ENCODE measurements around the gene SNX8.

SNX8 gene

DNA sequence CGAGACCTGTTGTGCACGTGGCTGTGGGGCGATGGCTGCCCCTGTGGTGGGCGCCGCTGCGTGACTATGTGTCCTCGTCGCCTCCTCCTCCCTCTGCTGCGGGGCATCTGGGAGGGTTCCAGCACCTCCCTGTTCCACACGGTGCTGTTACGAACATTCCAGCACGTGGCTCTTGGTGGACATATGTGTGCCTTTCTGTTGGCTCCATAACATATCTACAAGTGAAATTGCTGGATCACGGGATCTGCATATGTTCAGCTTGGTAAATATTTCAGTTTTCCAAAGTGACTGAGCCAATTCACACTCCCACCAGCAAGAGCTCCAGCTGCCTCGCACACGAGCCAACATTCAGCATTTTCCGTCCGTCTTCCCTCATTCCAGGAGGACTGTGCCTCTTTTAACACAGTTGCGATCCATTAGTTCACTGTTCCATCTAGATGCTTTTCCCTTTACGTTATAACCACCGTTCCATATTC lies 25.1 kb downstream of the SNX8 start:
- TF ChIP-seq, protein P1, sequence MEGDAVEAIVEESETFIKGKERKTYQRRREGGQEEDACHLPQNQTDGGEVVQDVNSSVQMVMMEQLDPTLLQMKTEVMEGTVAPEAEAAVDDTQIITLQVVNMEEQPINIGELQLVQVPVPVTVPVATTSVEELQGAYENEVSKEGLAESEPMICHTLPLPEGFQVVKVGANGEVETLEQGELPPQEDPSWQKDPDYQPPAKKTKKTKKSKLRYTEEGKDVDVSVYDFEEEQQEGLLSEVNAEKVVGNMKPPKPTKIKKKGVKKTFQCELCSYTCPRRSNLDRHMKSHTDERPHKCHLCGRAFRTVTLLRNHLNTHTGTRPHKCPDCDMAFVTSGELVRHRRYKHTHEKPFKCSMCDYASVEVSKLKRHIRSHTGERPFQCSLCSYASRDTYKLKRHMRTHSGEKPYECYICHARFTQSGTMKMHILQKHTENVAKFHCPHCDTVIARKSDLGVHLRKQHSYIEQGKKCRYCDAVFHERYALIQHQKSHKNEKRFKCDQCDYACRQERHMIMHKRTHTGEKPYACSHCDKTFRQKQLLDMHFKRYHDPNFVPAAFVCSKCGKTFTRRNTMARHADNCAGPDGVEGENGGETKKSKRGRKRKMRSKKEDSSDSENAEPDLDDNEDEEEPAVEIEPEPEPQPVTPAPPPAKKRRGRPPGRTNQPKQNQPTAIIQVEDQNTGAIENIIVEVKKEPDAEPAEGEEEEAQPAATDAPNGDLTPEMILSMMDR (conservative IDR thresholded peaks at IDR 0.05; ENCODE audit: low read length): no peak
- peak overlapping the region; percentile 31 for H3K4me3 ChIP-seq (ENCODE audit: low read length)
- DNase-seq (ENCODE audit: low read depth): peak; percentile 46

DNA sequence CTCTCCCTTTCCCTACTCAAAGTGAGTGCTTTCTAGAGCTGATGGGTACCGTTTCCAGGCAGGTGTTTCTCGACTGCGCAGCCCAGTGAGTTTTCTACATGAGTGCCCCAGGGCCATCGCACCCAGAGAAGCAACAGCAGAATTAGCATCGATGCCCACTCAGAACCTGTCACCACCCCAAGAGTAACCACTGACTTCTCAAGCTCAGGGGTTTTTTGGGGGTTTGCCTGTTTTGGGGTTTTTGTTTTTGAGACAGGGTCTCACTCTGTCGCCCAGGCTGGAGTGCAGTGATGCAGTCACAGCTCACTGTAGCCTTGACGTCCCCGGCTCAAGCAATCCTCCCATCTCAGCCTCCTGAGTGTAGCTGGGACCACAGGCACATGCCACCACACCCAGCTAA lies 25.7 kb downstream of the SNX8 start:
- TF ChIP-seq, protein P1 (conservative IDR thresholded peaks at IDR 0.05; ENCODE audit: low read length): no peak
- H3K4me3 ChIP-seq (ENCODE audit: low read length): no peak overlapping the region

DNA sequence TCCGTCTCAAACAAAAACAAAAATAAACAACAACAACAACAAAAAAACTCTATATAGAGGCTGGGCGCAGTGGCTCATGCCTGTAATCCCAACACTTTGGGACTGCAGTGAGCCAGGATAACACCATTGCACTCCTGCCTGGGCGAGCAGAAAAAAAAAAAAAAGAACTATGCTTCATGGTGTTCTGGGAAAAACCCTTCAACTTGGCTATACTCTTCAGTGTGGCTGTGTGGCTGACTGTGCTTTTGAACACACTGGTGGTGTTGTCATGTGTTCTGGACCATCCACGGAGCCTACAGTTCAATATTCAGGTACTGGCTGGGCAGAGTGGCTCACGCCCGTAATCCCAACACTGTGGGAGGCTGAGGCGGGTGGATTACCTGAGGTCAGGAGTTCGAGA lies 26.5 kb downstream of the SNX8 start:
- no peak for DNase-seq (ENCODE audit: low read depth)
- TF ChIP-seq, protein P1 (conservative IDR thresholded peaks at IDR 0.05; ENCODE audit: low read length): no peak

More for the DNA sequence above, 25.7 kb downstream of the SNX8 start:
- no peak for DNase-seq (ENCODE audit: low read depth)

DNA sequence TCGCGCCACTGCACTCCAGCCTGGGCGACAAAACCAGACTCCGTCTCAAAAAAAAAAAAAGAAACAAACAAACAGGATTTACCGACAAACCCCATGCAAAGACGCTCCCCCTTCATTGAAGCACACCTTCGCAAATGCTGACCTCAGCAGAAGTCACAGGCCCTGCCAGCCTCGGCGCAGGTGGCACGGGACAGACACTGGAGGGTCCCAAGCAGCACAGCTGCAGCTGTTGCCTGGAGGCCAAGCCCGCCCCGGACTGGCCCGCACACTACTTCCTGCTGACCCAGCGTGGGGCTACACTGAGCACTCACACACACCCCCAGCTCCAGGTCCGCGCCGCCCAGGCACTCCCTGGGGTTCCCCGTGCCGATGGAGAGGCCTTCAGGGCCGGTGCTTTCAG lies 31.2 kb downstream of the SNX8 start:
- no peak overlapping the region for H3K4me3 ChIP-seq (ENCODE audit: low read length)
- TF ChIP-seq, protein P1 (conservative IDR thresholded peaks at IDR 0.05; ENCODE audit: low read length): no peak
- DNase-seq (ENCODE audit: low read depth): no peak

More for the DNA sequence above, 26.5 kb downstream of the SNX8 start:
- H3K4me3 ChIP-seq (ENCODE audit: low read length): no peak overlapping the region

DNA sequence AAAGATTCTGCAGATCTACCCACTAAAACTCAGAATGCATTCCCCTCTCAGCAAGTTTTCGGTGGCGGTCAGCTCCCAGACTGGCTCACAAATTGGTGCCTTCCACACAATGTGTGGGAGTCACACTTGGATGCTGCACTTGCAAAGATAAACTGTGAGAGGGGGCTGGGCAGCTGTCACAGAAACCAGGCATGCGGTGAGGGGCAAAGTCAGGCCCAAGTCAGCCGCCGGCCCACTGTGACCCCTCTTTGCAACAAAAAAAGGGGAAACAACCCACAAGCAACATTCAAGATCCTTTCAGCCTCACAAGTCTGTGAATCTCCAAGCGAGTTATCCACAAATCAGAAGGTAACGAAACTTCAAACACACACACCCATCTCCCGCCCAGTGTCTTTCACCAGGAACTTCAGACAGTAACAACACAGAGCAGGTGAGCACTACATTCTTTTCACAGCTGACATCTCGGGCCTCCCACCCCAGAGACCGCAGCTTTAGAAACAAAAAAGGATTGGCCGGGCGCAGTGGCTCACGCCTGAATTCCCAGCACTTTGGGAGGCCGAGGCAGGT lies 32.0 kb downstream of the SNX8 start:
- DNase-seq (ENCODE audit: low read depth): no peak
- no peak overlapping the region for H3K4me3 ChIP-seq (ENCODE audit: low read length)
- TF ChIP-seq, protein P1 (conservative IDR thresholded peaks at IDR 0.05; ENCODE audit: low read length): no peak

DNA sequence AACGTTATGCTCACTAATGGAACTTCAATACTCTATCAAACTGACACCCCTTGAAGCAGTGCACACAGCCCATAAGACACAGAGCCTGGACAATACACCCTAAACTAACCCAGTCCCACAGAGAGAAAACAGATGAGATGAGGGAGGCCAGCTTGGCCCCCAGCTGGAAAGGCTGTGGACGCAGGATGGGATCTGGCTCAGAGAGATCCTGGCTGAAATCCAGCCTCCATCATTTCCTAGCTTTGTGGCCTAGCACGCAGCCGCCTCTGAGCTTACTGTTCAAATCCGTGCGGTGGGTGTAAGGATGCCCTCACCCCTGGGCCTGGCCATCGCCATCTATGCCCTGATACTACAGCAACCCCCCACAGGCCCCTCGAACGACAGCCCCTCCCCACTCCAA lies 32.7 kb downstream of the SNX8 start:
- peak; percentile 62 for DNase-seq (ENCODE audit: low read depth)
- TF ChIP-seq, protein P1 (conservative IDR thresholded peaks at IDR 0.05; ENCODE audit: low read length): no peak

DNA sequence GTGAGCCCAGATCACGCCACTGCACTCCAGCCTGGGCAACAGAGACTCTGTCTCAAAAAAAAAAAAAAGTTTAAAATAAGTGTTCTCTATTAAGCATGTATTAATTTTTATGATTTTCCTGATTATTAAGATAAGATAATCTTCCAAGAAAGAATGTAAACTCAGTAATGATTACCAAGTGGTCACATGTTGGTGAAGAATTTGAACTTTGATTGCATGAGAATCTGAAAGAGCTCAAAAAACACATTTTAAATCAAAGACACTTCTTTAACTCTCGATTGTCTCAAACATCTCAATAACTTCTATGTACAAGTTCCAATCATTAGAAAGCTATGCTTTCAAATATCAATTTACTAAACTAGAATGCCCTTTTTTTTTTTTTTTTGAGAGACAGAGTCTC lies 33.8 kb downstream of the SNX8 start:
- TF ChIP-seq, protein P1 (conservative IDR thresholded peaks at IDR 0.05; ENCODE audit: low read length): no peak
- DNase-seq (ENCODE audit: low read depth): no peak
- no peak overlapping the region for H3K4me3 ChIP-seq (ENCODE audit: low read length)

More for the DNA sequence above, 32.7 kb downstream of the SNX8 start:
- H3K4me3 ChIP-seq (ENCODE audit: low read length): no peak overlapping the region

Data from AG10803 (cell line).